ENCODE measurements around the gene ST6GALNAC5. TPM values are rescaled to one million over a fixed set of nuclear protein-coding genes. Genes with fewer than 3 reads are reported as not detected.

The ST6GALNAC5 gene
- total and polyA plus RNA-seq, 2 experiments from 2014 or later = 4.1 to 19.2 TPM

GRCh38 chr1:76944942-76945341 lies 77.7 kb downstream of the ST6GALNAC5 start:
- Histone ChIP-seq H3F3A (replicated peaks; ENCODE audit: low read depth) (no peaks in the 10 kb centered on the region), H3K4me1 (ENCODE audit: insufficient read depth) (no peaks in the 10 kb centered on the region), H2AFZ (no peak overlapping the region), H4K20me1 (replicated peaks; ENCODE audit: insufficient read depth) (no peaks in the 10 kb centered on the region), H3K27ac (ENCODE audit: low read depth) (no peak overlapping the region), H3K4me2 (no peak overlapping the region), H3K27me3 (ENCODE audit: insufficient read depth) (no peaks in the 10 kb centered on the region), H3K79me2 (replicated peaks; ENCODE audit: insufficient read depth) (no peaks in the 10 kb centered on the region), H3K9me2 (ENCODE audit: insufficient read depth) (no peaks in the 10 kb centered on the region), H3K4me3 (no peak overlapping the region), H3K36me3 (ENCODE audit: insufficient read depth) (no peaks in the 10 kb centered on the region)
- Mint-ChIP-seq H3K27ac (0 out of 2 replicates have a peak overlapping the region, but pooled peaks have one; percentile 13), H3K9me3 (no peaks in the 10 kb centered on the region), H3K36me3 (ENCODE audit: low read depth) (no peaks in the 10 kb centered on the region), H3K4me1 (peaks cover 15% of the 10 kb centered on the region; the same call in 2 of the 3 replicates), H3K4me3 (no peak overlapping the region), H3K27me3 (ENCODE audit: insufficient read depth, low read depth, poor library complexity) (no peaks in the 10 kb centered on the region)
- ATAC-seq = no peak
- DNase-seq (ENCODE audit: low spot score) = no peak
- TF ChIP-seq POLR2AphosphoS5 (IDR thresholded peaks at IDR 0.05; ENCODE audit: low read depth) = no peak
- no peak for TF ChIP-seq NANOG (IDR thresholded peaks at IDR 0.05; ENCODE audit: borderline replicate concordance)
- TF ChIP-seq STAT1 (IDR thresholded peaks at IDR 0.05; ENCODE audit: unreplicated experiment) = no peak
- no peak for TF ChIP-seq ZNF331 (CRISPR knock-in tag; IDR thresholded peaks at IDR 0.05; ENCODE audit: low read depth)
- TF ChIP-seq, protein P1, sequence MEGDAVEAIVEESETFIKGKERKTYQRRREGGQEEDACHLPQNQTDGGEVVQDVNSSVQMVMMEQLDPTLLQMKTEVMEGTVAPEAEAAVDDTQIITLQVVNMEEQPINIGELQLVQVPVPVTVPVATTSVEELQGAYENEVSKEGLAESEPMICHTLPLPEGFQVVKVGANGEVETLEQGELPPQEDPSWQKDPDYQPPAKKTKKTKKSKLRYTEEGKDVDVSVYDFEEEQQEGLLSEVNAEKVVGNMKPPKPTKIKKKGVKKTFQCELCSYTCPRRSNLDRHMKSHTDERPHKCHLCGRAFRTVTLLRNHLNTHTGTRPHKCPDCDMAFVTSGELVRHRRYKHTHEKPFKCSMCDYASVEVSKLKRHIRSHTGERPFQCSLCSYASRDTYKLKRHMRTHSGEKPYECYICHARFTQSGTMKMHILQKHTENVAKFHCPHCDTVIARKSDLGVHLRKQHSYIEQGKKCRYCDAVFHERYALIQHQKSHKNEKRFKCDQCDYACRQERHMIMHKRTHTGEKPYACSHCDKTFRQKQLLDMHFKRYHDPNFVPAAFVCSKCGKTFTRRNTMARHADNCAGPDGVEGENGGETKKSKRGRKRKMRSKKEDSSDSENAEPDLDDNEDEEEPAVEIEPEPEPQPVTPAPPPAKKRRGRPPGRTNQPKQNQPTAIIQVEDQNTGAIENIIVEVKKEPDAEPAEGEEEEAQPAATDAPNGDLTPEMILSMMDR (conservative IDR thresholded peaks at IDR 0.05; ENCODE audit: low read depth in 2 of 2) = no peak
- TF ChIP-seq ZNF462 (CRISPR knock-in tag; IDR thresholded peaks at IDR 0.05) = no peak
- no peak for TF ChIP-seq JUNB (IDR thresholded peaks at IDR 0.05; ENCODE audit: unreplicated experiment)
- TF ChIP-seq, protein P2, sequence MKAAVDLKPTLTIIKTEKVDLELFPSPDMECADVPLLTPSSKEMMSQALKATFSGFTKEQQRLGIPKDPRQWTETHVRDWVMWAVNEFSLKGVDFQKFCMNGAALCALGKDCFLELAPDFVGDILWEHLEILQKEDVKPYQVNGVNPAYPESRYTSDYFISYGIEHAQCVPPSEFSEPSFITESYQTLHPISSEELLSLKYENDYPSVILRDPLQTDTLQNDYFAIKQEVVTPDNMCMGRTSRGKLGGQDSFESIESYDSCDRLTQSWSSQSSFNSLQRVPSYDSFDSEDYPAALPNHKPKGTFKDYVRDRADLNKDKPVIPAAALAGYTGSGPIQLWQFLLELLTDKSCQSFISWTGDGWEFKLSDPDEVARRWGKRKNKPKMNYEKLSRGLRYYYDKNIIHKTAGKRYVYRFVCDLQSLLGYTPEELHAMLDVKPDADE (IDR thresholded peaks at IDR 0.05) = no peak
- no peak for TF ChIP-seq EZH2 (IDR thresholded peaks at IDR 0.05; ENCODE audit: low read depth, unreplicated experiment)
- TF ChIP-seq REST (IDR thresholded peaks at IDR 0.05; ENCODE audit: unreplicated experiment) = no peak
- TF ChIP-seq EZH2phosphoT487 (IDR thresholded peaks at IDR 0.05; ENCODE audit: unreplicated experiment) = no peak
- no peak for TF ChIP-seq ZNF114 (CRISPR knock-in tag; IDR thresholded peaks at IDR 0.05)
- no peak for TF ChIP-seq CREB1 (CRISPR knock-in tag; IDR thresholded peaks at IDR 0.05; ENCODE audit: low read depth)
